ENCODE data around the gene IL17C. TPM values are rescaled to one million over a fixed set of nuclear protein-coding genes. Genes with fewer than 3 reads are reported as not detected.

Gene IL17C
- total RNA-seq, 4 donors from 2014 or later = not detected

DNA sequence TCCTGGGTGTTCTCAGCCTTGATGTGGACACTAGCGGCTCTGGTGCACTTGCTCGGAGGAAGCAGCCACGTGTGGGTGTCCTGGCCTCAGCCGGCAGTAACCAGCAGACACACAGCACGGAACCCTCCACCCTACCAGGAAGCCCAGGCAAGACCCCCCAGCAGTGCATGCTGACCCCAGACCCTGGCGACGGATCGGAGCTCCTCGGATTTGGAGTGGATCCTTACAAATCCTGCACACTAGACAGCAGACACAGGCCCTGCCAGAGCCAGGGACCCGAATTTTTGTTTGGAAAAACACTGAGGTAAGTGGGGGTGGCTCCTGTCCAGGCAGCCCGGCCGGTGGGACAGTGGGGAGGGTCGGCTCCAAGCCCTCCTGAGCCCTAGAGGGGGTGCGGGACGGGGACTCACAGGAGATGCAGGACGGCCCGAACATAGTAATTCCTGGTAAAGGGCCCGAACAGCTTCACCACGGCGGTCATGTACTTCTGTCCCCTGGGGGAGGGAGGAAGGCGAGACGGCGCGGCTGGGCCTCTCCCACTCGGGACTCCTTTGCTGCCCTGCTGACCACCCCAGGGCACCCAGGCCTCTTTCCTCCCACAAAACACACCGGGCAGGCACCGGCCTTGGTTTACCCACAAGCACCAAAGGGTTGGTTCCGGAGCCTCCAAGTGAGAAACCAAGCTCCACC, 8.1 kb downstream of the IL17C start:
- DNase-seq (ENCODE audit: low spot score) (no peak), ATAC-seq (ENCODE audit: low FRiP score) (no peak)
- TF ChIP-seq, protein P1, sequence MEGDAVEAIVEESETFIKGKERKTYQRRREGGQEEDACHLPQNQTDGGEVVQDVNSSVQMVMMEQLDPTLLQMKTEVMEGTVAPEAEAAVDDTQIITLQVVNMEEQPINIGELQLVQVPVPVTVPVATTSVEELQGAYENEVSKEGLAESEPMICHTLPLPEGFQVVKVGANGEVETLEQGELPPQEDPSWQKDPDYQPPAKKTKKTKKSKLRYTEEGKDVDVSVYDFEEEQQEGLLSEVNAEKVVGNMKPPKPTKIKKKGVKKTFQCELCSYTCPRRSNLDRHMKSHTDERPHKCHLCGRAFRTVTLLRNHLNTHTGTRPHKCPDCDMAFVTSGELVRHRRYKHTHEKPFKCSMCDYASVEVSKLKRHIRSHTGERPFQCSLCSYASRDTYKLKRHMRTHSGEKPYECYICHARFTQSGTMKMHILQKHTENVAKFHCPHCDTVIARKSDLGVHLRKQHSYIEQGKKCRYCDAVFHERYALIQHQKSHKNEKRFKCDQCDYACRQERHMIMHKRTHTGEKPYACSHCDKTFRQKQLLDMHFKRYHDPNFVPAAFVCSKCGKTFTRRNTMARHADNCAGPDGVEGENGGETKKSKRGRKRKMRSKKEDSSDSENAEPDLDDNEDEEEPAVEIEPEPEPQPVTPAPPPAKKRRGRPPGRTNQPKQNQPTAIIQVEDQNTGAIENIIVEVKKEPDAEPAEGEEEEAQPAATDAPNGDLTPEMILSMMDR (IDR thresholded peaks at IDR 0.05) = no peak

DNA sequence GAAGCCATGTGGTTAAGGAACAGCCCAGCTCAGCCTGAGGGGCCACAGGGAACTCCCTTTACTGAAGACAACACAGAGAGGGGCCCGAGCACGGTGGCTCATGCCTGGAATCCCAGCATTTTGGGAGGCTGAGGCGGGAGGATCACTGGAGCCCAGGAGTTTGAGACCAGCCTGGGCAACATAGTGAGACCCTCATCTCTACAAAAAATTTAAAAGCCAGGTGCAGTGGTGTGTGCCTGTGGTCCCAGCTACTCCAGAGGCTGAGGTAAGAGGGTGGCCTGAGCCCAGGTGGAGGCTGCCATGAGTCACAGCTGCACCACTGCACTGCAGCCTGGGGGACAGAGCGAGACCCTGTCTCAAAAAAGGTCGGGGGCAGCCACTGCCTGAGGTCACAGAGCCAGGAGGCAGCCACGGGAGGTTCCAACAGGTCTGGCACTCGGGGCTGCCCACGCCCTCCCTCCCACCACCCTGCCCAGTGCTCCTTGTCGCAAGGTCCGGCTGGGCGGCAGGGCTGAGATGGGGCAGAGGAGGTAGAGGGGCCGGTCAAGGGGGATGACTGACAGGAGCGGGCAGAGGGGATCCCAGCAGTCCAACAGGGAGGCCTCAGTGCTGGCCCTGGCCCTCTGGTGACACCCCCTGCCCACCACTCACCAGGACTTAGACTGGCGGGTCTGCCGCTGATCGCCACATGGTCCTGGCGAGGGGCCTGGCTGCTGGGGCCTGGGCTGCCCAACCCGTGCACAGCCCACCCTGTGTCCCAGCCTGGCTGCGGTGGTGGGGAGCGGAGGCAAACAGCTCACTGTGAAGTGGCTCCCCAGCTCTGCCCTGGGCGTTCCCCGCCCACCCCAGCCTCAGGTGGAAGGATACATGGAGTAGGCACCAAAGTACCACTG, 9.1 kb downstream of the IL17C start:
- ATAC-seq (ENCODE audit: low FRiP score) (no peak), DNase-seq (ENCODE audit: low spot score) (no peak)
- TF ChIP-seq, protein P1 (IDR thresholded peaks at IDR 0.05) = no peak

DNA sequence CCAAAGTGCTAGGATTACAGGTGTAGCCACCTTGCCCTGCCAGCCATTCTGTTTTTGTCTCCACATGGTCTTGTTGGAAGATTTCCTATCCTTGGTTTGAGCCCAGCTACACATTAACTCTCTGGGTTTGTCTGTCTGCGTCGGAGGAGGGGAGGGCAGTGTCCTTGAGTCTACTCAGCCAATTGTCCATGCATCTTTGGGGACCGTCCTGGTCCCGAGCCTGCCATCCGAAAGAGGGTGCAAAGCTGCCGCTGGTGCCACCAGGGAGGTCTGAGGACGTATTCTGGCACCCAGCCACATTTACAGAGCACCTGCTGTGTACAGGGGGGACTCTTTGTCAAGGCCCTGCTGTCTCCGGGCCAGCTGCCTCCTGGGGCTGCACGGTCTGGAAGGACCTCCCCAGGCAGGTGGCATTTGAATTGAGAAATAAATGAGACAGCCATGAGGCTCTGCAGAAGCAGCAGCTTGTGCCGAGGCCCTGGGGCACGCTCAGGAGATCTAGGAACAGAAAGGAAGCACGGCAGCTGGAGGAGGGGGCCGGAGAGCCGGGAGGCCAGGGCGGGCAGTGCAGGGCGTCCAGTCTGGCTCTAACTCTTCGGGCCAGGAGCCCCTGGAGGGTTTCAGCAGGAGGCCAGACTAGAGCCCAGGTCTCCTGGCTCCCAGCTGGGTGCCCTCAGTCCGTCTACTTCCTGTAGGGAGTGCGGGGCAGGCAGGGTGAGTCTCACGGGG, 11.0 kb downstream of the IL17C start:
- TF ChIP-seq, protein P1 (IDR thresholded peaks at IDR 0.05) = no peak
- ATAC-seq (ENCODE audit: low FRiP score) (no peak), DNase-seq (ENCODE audit: low spot score) (no peak)

DNA sequence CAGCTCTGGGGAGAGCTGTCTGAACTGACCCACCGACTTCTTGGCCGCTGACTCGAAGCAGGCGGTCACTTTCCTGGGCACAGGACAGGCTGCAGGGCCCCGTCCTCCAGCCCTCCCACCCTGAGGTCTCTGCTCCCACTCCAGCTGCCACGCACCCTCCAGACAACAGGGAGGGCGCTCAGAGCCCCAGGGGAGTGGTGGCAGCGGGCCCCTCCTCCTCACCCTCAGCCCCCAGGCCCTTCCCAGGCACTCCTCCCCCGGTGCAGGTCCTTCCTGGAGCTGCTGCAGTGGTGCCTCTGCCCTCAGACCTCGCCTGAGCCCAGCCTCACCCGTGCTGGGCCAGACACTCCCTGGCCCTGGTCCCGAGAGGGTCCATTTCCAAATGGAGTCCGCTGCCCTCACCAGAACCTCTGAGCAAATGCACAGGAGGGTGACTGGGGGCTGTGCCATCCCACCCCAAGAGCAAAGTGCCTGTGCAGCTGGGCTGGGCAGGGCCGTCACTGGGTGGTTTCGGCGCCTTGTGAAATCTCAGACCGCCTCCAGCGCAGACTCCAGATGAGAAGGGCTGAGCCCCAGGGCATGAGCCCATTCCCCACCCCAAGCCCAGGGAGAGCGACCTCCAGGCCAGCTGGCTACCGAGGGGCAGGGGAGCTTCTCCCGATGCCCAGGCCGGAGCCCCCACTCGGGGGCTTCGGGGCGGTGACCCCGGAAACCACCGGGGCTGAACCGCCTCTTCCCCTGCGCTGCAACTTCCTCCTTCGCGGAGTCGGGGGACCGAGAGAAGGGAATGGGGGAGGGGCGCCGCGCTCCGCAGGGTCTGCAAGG, 11.8 kb downstream of the IL17C start:
- ATAC-seq (ENCODE audit: low FRiP score) = peak; percentile 29
- DNase-seq (ENCODE audit: low spot score) = no peak
- TF ChIP-seq, protein P1 (IDR thresholded peaks at IDR 0.05) = no peak

DNA sequence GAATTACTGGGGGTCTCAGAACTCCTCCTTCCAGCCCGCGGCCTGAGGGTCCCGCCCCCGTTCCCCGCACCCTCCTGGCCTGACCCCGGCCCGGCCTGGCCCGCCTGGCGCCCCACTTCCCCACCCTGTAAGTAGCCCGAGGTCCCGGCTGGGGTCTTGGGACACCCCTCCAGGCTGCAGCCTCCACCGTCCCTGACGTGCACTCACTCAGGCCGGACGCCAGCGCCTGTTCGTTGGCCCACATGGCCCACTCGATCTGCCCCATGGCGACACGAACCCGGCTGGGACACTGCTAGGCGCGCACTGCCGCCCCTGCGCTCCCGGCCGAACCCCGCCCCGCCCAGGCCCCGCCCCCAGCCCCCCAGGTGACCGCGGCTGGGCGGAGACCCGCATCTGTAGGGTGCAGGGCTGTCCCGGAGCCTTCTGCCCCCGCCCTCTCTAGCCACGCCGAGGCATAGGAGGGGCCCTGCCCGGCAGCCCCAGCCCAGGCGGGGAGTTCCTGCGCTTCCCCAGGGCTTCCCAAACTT, 12.4 kb downstream of the IL17C start, which contains the start of gene CYBA:
Gene CYBA (minus strand): TSS at position 305 of the 527 bp plus-strand sequence. CDS start 40 bp downstream, at position 265.
- no peak for DNase-seq (ENCODE audit: low spot score)
- TF ChIP-seq, protein P1 (IDR thresholded peaks at IDR 0.05) = no peak
- peak; percentile 84 for ATAC-seq (ENCODE audit: low FRiP score)

Measured in omental fat pad (tissue), 4 donors.